Psoas muscle (tissue), 8 donors: ENCODE measurements around the gene HYAL3. TPM values are rescaled to one million over a fixed set of nuclear protein-coding genes. Genes with fewer than 3 reads are reported as not detected.

Experiments
- ATAC-seq, 4 donors: fragments of 200-7000 bp; cut with Tn5 transposase; one replicate each; pipeline ENCODE4 v1.9.1; 2020; ENCODE audit warnings: moderate library complexity in 3 of 4, mild to moderate bottlenecking in 2 of 4
- DNase-seq, 2 donors: peaks; one replicate each; pipeline ENCODE4 v3.0.0-alpha.2; 2020
- H3K27ac ChIP-seq: fragments of 200-600 bp; one replicate; pipeline ENCODE4 v1.8.0; 2022
- H3K27me3 ChIP-seq, 3 donors: fragments of 200-600 bp in 1 of 3; one replicate each; pipeline versions ENCODE4 v1.6.1 to v1.8.0; 2013 to 2022; ENCODE audit warnings: low read length in 2 of 3, mild to moderate bottlenecking in 2 of 3, moderate library complexity in 1 of 3; ENCODE audit not compliant: insufficient read depth in 3 of 3
- H3K36me3 ChIP-seq, 2 donors: fragments of 200-600 bp in 1 of 2; one replicate each; pipeline versions ENCODE4 v1.6.1 to v1.8.0; 2013 to 2022; ENCODE audit warnings: low read depth in 1 of 2, mild to moderate bottlenecking in 1 of 2, moderate library complexity in 1 of 2; ENCODE audit not compliant: insufficient read depth in 1 of 2
- H3K4me1 ChIP-seq: fragments of 200-600 bp; one replicate; pipeline ENCODE4 v1.8.0; 2022
- H3K4me3 ChIP-seq: fragments of 200-600 bp; one replicate; pipeline ENCODE4 v1.8.0; 2022; ENCODE audit warnings: mild to moderate bottlenecking
- H3K9me3 ChIP-seq: fragments of 200-600 bp; one replicate; pipeline ENCODE4 v1.8.0; 2022
- CTCF ChIP-seq: fragments of 200-600 bp; IDR thresholded peaks from one replicate; pipeline ENCODE4 v1.8.0; 2022; ENCODE audit warnings: antibody characterized with exemption
- WGBS, 3 donors: extraction: QIAGEN DNeasy Blood & Tissue Kit; methylation state at CpG; one replicate each; pipeline versions ENCODE4 v1.1.6 to v1.1.7; 2013; 5-methylcytosine and 5-hydroxymethylcytosine counted together
- intact Hi-C, 2 donors: fragments of 100-400 bp; cut with DNase I; formaldehyde crosslinking; loops; one replicate each; pipeline versions ENCODE4 v1.11.0 to v1.14.2; 2022
- polyA plus RNA-seq, 3 donors: library from polyadenylated mRNA; stranded (reverse); fragments of 200-250 nt; gene quantifications; one replicate each; pipeline ENCODE4 v1.2.3, GENCODE V29; 2013
- total RNA-seq, 4 donors: library from RNA; stranded (reverse); fragmentation: NEBNext Ultra II Directional in 2 of 4; extraction: Animal tissue kit (Norgen Biotek cat#: 25700) in 2 of 4; gene quantifications; one replicate each; pipeline versions ENCODE4 v1.2.1 to v1.2.4, GENCODE V29; 2021 to 2023
- donor health status: healthy with polysubstance abuse.
- donor health status: DM: no; HTN: no; CAD: no; lungs with moderate emphysema.
- donor health status: Bipolar disorder and iron deficiency.
- donor health status: healthy.
- donor health status: DM: yes; HTN: yes; CAD: no.
- donor health status: DM: no; HTN: no; CAD: no.
- donor health status: DM: no; HTN: no; CAD: no.
- donor health status: DM: yes; HTN: yes; CAD: no.

The HYAL3 gene
- total and polyA plus RNA-seq, 7 donors = 0.23 to 3.4 (median 0.65) TPM

- H3K4me1 ChIP-seq = peaks cover 24% of the 10 kb centered on the region
- H3K36me3 ChIP-seq = no peaks in the 10 kb centered on the region
- H3K9me3 ChIP-seq = no peaks in the 10 kb centered on the region
- DNase-seq (no peak), ATAC-seq (no peak)
- intact Hi-C loops = no loop called here
- WGBS, 3 donors = 66 to 73% (median 67%) methylated on average over 76 to 79 of the region's 79 CpGs
- no peak overlapping the region for H3K4me3 ChIP-seq
- TF ChIP-seq CTCF = no peak
- no peak overlapping the region for H3K27ac ChIP-seq
- H3K27me3 ChIP-seq = peaks cover 0 to 1% (median 0%) of the 10 kb centered on the region in 3 donors
These were observed 23.0 kb downstream of the HYAL3 start for GRCh38 chr3:50275996-50276761.

- no peak for ATAC-seq
- Histone ChIP-seq H3K4me1 (peaks cover 25% of the 10 kb centered on the region), H3K4me3 (no peak overlapping the region), H3K9me3 (no peaks in the 10 kb centered on the region), H3K27me3 (peaks cover 0 to 1% (median 0%) of the 10 kb centered on the region in 3 donors), H3K27ac (no peak overlapping the region), H3K36me3 (no peaks in the 10 kb centered on the region)
- intact Hi-C loops = no loop called here
- no peak for TF ChIP-seq CTCF
- WGBS, 3 donors = 57 to 69% (median 67%) methylated on average over 61 to 65 of the region's 65 CpGs
- no peak for DNase-seq
These were observed 23.8 kb downstream of the HYAL3 start for GRCh38 chr3:50275141-50275995.

- DNase-seq = peak; percentile 69 to 80
- H3K4me3 ChIP-seq = no peak overlapping the region
- no peaks in the 10 kb centered on the region for H3K36me3 ChIP-seq
- H3K4me1 ChIP-seq = peaks cover 30% of the 10 kb centered on the region
- 45 to 50% (median 49%) methylated on average over 26 of the region's 26 CpGs for WGBS, 3 donors
- ATAC-seq = peak in 2 of 4 donors; percentile 32 to 38
- intact Hi-C loops = loop anchor here (5.0 kb wide), 2 partner anchors 82 to 152 kb away; partner anchors contain the start of gene GNAT1 (in 1 of the 2)
- no peaks in the 10 kb centered on the region for H3K9me3 ChIP-seq
- H3K27ac ChIP-seq = no peak overlapping the region
- peaks cover 0 to 1% (median 0%) of the 10 kb centered on the region in 3 donors for H3K27me3 ChIP-seq
- peak; percentile 57 for TF ChIP-seq CTCF
These were observed 24.7 kb downstream of the HYAL3 start for GRCh38 chr3:50274371-50275104.

GRCh38 chr3:50273689-50274065 is 25.5 kb downstream of the HYAL3 start:
- H3K27ac ChIP-seq = no peak overlapping the region
- H3K9me3 ChIP-seq = no peaks in the 10 kb centered on the region
- intact Hi-C loops = loop anchor here (1.0 to 5.0 kb wide), 5 partner anchors 46 to 151 kb away; partner anchors contain the start of gene GNAT1 (in 1 of the 2)
- H3K27me3 ChIP-seq = peaks cover 0 to 1% (median 0%) of the 10 kb centered on the region in 3 donors
- ATAC-seq = no peak
- peaks cover 30% of the 10 kb centered on the region for H3K4me1 ChIP-seq
- H3K36me3 ChIP-seq = no peaks in the 10 kb centered on the region
- TF ChIP-seq CTCF = no peak
- H3K4me3 ChIP-seq = peak overlapping the region; percentile 38
- WGBS, 3 donors = 67 to 71% (median 69%) methylated on average over 25 to 31 of the region's 31 CpGs
- DNase-seq = no peak
